Measurements from ENCODE around the gene IMMT. TPM values are rescaled to one million over a fixed set of nuclear protein-coding genes. Genes with fewer than 3 reads are reported as not detected.

Gene IMMT
- total RNA-seq, 1 donor from 2014 or later: 93.3 TPM

GRCh38 chr2:86140969-86141392 is 54.3 kb downstream of the IMMT start:
- no peak for TF ChIP-seq EZH2phosphoT487 (IDR thresholded peaks at IDR 0.05)
- TF ChIP-seq CTCF (IDR thresholded peaks at IDR 0.05): no peak
- no peak for TF ChIP-seq EZH2 (IDR thresholded peaks at IDR 0.05)
- peaks cover 39% of the 10 kb centered on the region for H3K36me3 Mint-ChIP-seq
- H3K4me1 Mint-ChIP-seq: no peaks in the 10 kb centered on the region

GRCh38 chr2:86139981-86140380 is 55.3 kb downstream of the IMMT start:
- Histone ChIP-seq H3K36me3 (peaks cover 11% of the 10 kb centered on the region), H3K4me2 (no peak overlapping the region), H3F3A (ENCODE audit: low read depth) (peaks cover 32% of the 10 kb centered on the region), H3K9me3 (ENCODE audit: low read depth) (no peaks in the 10 kb centered on the region), H4K20me1 (ENCODE audit: low read depth) (peaks cover 3% of the 10 kb centered on the region), H3K4me3 (no peak overlapping the region), H3K9ac (no peak overlapping the region), H2AFZ (replicated peaks) (no peak overlapping the region), H3K27me3 (no peaks in the 10 kb centered on the region), H3K4me1 (no peaks in the 10 kb centered on the region), H3K79me2 (ENCODE audit: low read depth) (no peaks in the 10 kb centered on the region), H3K27ac (no peak overlapping the region)
- H3K4me3 Mint-ChIP-seq: no peak overlapping the region
- peaks cover 47% of the 10 kb centered on the region for H3K36me3 Mint-ChIP-seq
- H3K27me3 Mint-ChIP-seq (ENCODE audit: insufficient read depth, low read depth): peaks cover 2% of the 10 kb centered on the region
- no peaks in the 10 kb centered on the region for H3K9me3 Mint-ChIP-seq
- no peak for DNase-seq (ENCODE audit: low spot score)
- TF ChIP-seq CTCF (IDR thresholded peaks at IDR 0.05): no peak
- no peak for TF ChIP-seq EZH2phosphoT487 (IDR thresholded peaks at IDR 0.05)
- no peaks in the 10 kb centered on the region for H3K4me1 Mint-ChIP-seq
- H3K27ac Mint-ChIP-seq: no peak overlapping the region

More at GRCh38 chr2:86140969-86141392, 54.3 kb downstream of the IMMT start:
- no peak for DNase-seq (ENCODE audit: low spot score)
- Histone ChIP-seq H3K4me2 (no peak overlapping the region), H3K27me3 (no peaks in the 10 kb centered on the region), H3K4me1 (no peaks in the 10 kb centered on the region), H4K20me1 (ENCODE audit: low read depth) (peaks cover under 1% of the 10 kb centered on the region), H3K9me3 (ENCODE audit: low read depth) (no peaks in the 10 kb centered on the region), H3K27ac (no peak overlapping the region), H3K79me2 (ENCODE audit: low read depth) (no peaks in the 10 kb centered on the region), H3K36me3 (peaks cover 7% of the 10 kb centered on the region), H3K9ac (no peak overlapping the region), H2AFZ (replicated peaks) (no peak overlapping the region), H3K4me3 (no peak overlapping the region), H3F3A (ENCODE audit: low read depth) (peaks cover 33% of the 10 kb centered on the region)
- H3K27me3 Mint-ChIP-seq (ENCODE audit: insufficient read depth, low read depth): no peaks in the 10 kb centered on the region
- no peak overlapping the region for H3K4me3 Mint-ChIP-seq
- H3K9me3 Mint-ChIP-seq: no peaks in the 10 kb centered on the region
- H3K27ac Mint-ChIP-seq: no peak overlapping the region

GRCh38 chr2:86138736-86139625 is 56.3 kb downstream of the IMMT start:
- peaks cover 19% of the 10 kb centered on the region for H3K36me3 ChIP-seq
- H2AFZ ChIP-seq (replicated peaks): no peak overlapping the region
- Mint-ChIP-seq H3K4me3 (no peak overlapping the region), H3K4me1 (no peaks in the 10 kb centered on the region), H3K9me3 (no peaks in the 10 kb centered on the region), H3K27ac (no peak overlapping the region), H3K36me3 (peaks cover 43% of the 10 kb centered on the region), H3K27me3 (ENCODE audit: insufficient read depth, low read depth) (peaks cover 2% of the 10 kb centered on the region)
- no peak overlapping the region for H3K9ac ChIP-seq
- H3K4me1 ChIP-seq: no peaks in the 10 kb centered on the region
- H3K27ac ChIP-seq: no peak overlapping the region
- H3K4me3 ChIP-seq: no peak overlapping the region
- H3K79me2 ChIP-seq (ENCODE audit: low read depth): no peaks in the 10 kb centered on the region
- peaks cover 3% of the 10 kb centered on the region for H4K20me1 ChIP-seq (ENCODE audit: low read depth)
- peaks cover 27% of the 10 kb centered on the region for H3F3A ChIP-seq (ENCODE audit: low read depth)
- DNase-seq (ENCODE audit: low spot score): no peak
- TF ChIP-seq EZH2 (IDR thresholded peaks at IDR 0.05) (no peak), CTCF (IDR thresholded peaks at IDR 0.05) (no peak), EZH2phosphoT487 (IDR thresholded peaks at IDR 0.05) (no peak)
- H3K27me3 ChIP-seq: no peaks in the 10 kb centered on the region
- no peak overlapping the region for H3K4me2 ChIP-seq
- no peaks in the 10 kb centered on the region for H3K9me3 ChIP-seq (ENCODE audit: low read depth)

Measured in neural progenitor cell (in vitro differentiated cells).